ENCODE measurements around the gene ERAP2.
"Not testable (repeated sequence)": the region's sequence is repeated elsewhere in the genome, so short reads cannot be mapped to it uniquely, and the experiment has no call there.

Gene ERAP2

DNA sequence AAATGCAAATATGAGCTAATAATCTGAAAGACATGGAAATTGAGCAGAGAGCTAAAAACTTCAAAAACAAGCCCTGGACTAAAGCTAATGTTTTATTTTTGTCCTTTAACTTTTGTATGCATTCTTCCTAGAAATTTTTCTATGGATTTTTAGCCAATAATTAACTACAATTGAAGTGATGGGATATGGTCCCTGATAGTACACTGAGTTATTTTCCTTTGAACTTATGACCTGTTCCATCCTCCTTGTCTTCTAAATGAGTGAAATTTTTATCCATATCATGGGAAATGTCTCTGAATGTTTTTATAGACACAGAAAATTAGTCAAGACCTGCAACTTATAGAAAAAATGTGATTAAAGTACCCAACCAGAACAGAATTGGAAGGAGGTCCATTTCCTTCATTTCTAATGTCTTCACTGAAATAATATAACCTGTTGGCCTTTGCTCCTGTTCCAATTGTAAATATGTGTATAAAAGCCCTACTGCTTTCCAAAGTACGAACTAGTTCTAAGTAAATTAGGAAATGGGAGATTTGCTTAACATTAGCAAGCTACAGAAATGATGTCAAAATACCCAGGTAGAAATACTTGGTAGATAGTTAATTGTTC is 11.3 kb upstream of the ERAP2 start:
- H3K27me3 ChIP-seq (ENCODE audit: insufficient read depth, low read length): no peaks in the 10 kb centered on the region
- no peak overlapping the region for H3K4me3 ChIP-seq (ENCODE audit: low read length)
- H3K9me3 ChIP-seq (ENCODE audit: insufficient read depth, low read depth, low read length): no peaks in the 10 kb centered on the region
- H3K36me3 ChIP-seq (ENCODE audit: insufficient read depth, low read depth, low read length): no peaks in the 10 kb centered on the region
- no peak overlapping the region for H3K27ac ChIP-seq (ENCODE audit: low read length)
- peaks cover 3% of the 10 kb centered on the region; the same call in 1 of the 2 replicates for H3K4me1 ChIP-seq (ENCODE audit: insufficient read depth, low read length)
- H3K9ac ChIP-seq (ENCODE audit: low read depth, low read length): no peak overlapping the region

DNA sequence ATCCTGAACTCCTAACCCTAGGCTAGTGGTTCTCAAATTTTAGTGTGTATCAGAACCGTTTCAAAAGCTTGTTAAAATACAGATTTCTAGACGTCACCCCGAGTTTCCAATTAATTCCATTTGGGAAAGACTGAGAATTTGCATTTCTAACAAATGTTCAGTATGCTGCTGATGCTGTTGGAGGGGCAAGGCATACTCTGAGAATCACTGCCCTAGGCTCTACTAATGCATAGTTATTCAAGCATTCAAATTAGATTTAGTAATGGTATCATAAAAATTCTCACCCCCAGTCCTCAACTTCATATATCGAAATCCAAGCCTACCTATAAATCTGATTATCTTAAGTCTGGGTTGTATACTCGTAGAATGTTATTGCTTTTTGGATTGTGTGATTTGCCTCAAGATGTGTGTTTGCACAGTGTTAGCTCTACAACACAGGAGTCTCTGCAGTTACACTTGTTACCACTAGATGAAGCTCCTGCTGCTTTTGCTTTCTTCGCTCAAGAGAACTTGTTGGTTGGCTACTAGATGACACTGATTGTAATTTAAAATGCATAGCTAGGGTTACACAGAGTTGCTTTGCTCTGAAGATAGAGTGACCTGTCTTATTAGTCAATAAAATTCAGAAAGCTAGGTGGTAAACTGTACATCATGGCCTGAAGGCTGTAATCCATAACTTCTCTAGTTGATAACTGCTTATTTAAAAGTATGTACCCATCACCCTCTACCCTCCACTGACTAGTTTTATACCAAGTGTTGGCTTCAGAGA is 7.5 kb upstream of the ERAP2 start:
- Histone ChIP-seq H3K27ac (ENCODE audit: low read length) (no peak overlapping the region), H3K4me3 (ENCODE audit: low read length) (no peak overlapping the region), H3K9ac (ENCODE audit: low read depth, low read length) (no peak overlapping the region), H3K4me1 (ENCODE audit: insufficient read depth, low read length) (peaks cover 11% of the 10 kb centered on the region; the same call in 1 of the 2 replicates), H3K9me3 (ENCODE audit: insufficient read depth, low read depth, low read length) (no peaks in the 10 kb centered on the region), H3K27me3 (ENCODE audit: insufficient read depth, low read length) (no peaks in the 10 kb centered on the region), H3K36me3 (ENCODE audit: insufficient read depth, low read depth, low read length) (no peaks in the 10 kb centered on the region)

DNA sequence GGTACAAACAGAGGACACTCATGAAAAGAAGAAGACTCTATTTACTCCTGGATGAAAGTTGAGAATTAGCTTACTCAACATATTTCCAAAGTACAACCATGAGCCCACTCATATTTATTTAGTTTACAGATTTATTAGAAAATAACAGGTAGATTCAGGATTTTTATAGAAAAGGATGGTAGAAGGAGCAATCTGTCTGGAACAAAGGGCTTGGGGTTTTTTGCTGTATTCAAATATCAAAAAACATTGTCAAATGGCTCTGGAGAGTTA is 7.0 kb upstream of the ERAP2 start:
- H3K9me3 ChIP-seq (ENCODE audit: insufficient read depth, low read depth, low read length): no peaks in the 10 kb centered on the region
- H3K27ac ChIP-seq (ENCODE audit: low read length): no peak overlapping the region

GRCh38 chr5:96870094-96871026 is 5.9 kb upstream of the ERAP2 start:
- Histone ChIP-seq H3K9me3 (ENCODE audit: insufficient read depth, low read depth, low read length) (no peaks in the 10 kb centered on the region), H3K4me1 (ENCODE audit: insufficient read depth, low read length) (peaks cover 11% of the 10 kb centered on the region; the same call in 1 of the 2 replicates), H3K27ac (ENCODE audit: low read length) (no peak overlapping the region), H3K36me3 (ENCODE audit: insufficient read depth, low read depth, low read length) (no peaks in the 10 kb centered on the region), H3K9ac (ENCODE audit: low read depth, low read length) (no peak overlapping the region), H3K27me3 (ENCODE audit: insufficient read depth, low read length) (no peaks in the 10 kb centered on the region), H3K4me3 (ENCODE audit: low read length) (no peak overlapping the region)

More for the DNA sequence above, 7.0 kb upstream of the ERAP2 start:
- Histone ChIP-seq H3K36me3 (ENCODE audit: insufficient read depth, low read depth, low read length) (no peaks in the 10 kb centered on the region), H3K4me1 (ENCODE audit: insufficient read depth, low read length) (peaks cover 11% of the 10 kb centered on the region; the same call in 1 of the 2 replicates), H3K27me3 (ENCODE audit: insufficient read depth, low read length) (no peaks in the 10 kb centered on the region), H3K4me3 (ENCODE audit: low read length) (no peak overlapping the region), H3K9ac (ENCODE audit: low read depth, low read length) (no peak overlapping the region)

DNA sequence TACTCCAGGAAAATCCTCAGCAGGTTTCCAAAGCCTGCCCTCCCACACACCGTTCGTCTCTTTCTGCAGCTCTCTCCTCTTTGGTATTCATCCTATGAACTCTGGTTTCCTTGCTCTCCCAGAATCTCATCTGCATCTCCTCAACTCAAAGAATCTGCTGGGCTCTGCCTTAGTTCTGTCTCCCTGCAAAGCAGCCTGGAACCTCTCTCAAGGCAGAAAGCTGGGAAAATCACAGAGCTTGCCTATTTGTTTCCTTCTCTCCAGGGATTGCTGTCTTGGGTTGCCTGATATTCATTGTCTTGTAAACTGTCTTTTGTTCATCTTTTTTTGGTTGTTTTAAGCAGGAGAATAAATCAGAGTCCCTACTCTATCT is 5.3 kb upstream of the ERAP2 start:
- peaks cover 11% of the 10 kb centered on the region; the same call in 1 of the 2 replicates for H3K4me1 ChIP-seq (ENCODE audit: insufficient read depth, low read length)
- no peak overlapping the region for H3K4me3 ChIP-seq (ENCODE audit: low read length)

GRCh38 chr5:96871686-96872085 is 4.6 kb upstream of the ERAP2 start:
- peaks cover 11% of the 10 kb centered on the region; the same call in 1 of the 2 replicates for H3K4me1 ChIP-seq (ENCODE audit: insufficient read depth, low read length)
- no peak overlapping the region for H3K9ac ChIP-seq (ENCODE audit: low read depth, low read length)
- no peaks in the 10 kb centered on the region for H3K36me3 ChIP-seq (ENCODE audit: insufficient read depth, low read depth, low read length)
- no peak overlapping the region for H3K27ac ChIP-seq (ENCODE audit: low read length)
- H3K27me3 ChIP-seq (ENCODE audit: insufficient read depth, low read length): no peaks in the 10 kb centered on the region
- no peaks in the 10 kb centered on the region for H3K9me3 ChIP-seq (ENCODE audit: insufficient read depth, low read depth, low read length)
- H3K4me3 ChIP-seq (ENCODE audit: low read length): no peak overlapping the region

More for the DNA sequence above, 5.3 kb upstream of the ERAP2 start:
- Histone ChIP-seq H3K9ac (ENCODE audit: low read depth, low read length) (peak overlapping the region; percentile 4; the same call in 1 of the 2 replicates), H3K9me3 (ENCODE audit: insufficient read depth, low read depth, low read length) (no peaks in the 10 kb centered on the region), H3K27me3 (ENCODE audit: insufficient read depth, low read length) (no peaks in the 10 kb centered on the region), H3K27ac (ENCODE audit: low read length) (no peak overlapping the region), H3K36me3 (ENCODE audit: insufficient read depth, low read depth, low read length) (no peaks in the 10 kb centered on the region)

GRCh38 chr5:96873449-96873848 is 2.9 kb upstream of the ERAP2 start:
- Histone ChIP-seq H3K36me3 (ENCODE audit: insufficient read depth, low read depth, low read length) (no peaks in the 10 kb centered on the region), H3K27ac (ENCODE audit: low read length) (no peak overlapping the region), H3K9me3 (ENCODE audit: insufficient read depth, low read depth, low read length) (no peaks in the 10 kb centered on the region), H3K27me3 (ENCODE audit: insufficient read depth, low read length) (no peaks in the 10 kb centered on the region), H3K4me3 (ENCODE audit: low read length) (no peak overlapping the region), H3K9ac (ENCODE audit: low read depth, low read length) (no peak overlapping the region), H3K4me1 (ENCODE audit: insufficient read depth, low read length) (peaks cover 11% of the 10 kb centered on the region; the same call in 1 of the 2 replicates)

GRCh38 chr5:96874631-96875030 is 1.7 kb upstream of the ERAP2 start:
- Histone ChIP-seq H3K9ac (ENCODE audit: low read depth, low read length) (no peak overlapping the region), H3K27ac (ENCODE audit: low read length) (no peak overlapping the region), H3K4me3 (ENCODE audit: low read length) (no peak overlapping the region), H3K36me3 (ENCODE audit: insufficient read depth, low read depth, low read length) (no peaks in the 10 kb centered on the region), H3K27me3 (ENCODE audit: insufficient read depth, low read length) (no peaks in the 10 kb centered on the region), H3K4me1 (ENCODE audit: insufficient read depth, low read length) (peaks cover 11% of the 10 kb centered on the region; the same call in 1 of the 2 replicates), H3K9me3 (ENCODE audit: insufficient read depth, low read depth, low read length) (no peaks in the 10 kb centered on the region)

DNA sequence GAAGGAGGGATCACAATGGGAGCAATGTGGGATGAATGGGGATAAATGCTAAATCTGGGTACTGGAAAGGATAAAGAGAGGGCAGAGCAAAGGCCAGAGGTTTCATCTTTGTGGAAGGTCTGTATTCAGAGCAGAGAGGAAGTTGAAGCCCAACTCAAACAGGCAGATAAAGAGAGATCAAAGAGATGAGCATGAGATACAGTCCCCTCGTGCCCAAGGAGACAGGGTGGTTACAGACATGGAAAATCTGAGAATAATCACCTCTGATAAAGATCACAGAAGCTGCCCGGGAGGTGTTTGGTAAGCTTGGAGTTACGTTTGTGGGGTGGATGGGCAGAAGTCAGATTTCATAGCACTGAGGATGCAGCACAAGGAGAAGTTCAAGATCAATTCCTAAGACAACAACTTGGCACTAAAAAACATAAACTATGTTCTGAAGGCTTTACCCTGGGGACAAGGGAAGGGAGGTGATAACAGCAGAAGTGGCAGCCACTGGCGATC is 459 bp upstream of the ERAP2 start:
- Histone ChIP-seq H3K36me3 (ENCODE audit: insufficient read depth, low read depth, low read length) (no peaks in the 10 kb centered on the region), H3K9me3 (ENCODE audit: insufficient read depth, low read depth, low read length) (no peaks in the 10 kb centered on the region), H3K27me3 (ENCODE audit: insufficient read depth, low read length) (no peaks in the 10 kb centered on the region), H3K4me1 (ENCODE audit: insufficient read depth, low read length) (no peaks in the 10 kb centered on the region; the same call in 1 of the 2 replicates), H3K4me3 (ENCODE audit: low read length) (no peak overlapping the region), H3K27ac (ENCODE audit: low read length) (no peak overlapping the region), H3K9ac (ENCODE audit: low read depth, low read length) (no peak overlapping the region)

DNA sequence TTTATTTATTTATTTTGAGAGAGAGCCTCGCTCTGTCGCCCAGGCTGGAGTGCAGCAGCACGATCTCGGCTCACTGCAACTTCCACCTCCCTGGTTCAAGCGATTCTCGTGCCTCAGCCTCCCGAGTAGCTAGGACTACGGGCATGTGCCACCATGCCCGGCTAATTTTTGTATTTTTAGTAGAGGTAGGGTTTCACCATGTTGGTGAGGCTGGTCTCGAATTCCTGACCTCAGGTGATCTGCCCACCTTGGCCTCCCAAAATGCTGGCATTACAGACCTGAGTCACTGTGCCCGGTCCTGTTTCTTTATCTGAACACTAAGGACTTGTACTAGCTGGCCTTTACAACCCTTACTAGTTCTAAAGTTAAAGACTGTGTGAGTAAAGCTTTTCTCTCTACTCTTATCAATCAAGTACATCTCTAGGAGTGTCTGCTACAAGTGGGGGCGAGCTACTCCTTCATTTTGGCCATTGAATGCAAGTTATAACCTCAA is 723 bp downstream of the ERAP2 start:
- H3K9ac ChIP-seq (ENCODE audit: low read depth, low read length); H3K4me1 ChIP-seq (ENCODE audit: insufficient read depth, low read length); H3K27ac ChIP-seq (ENCODE audit: low read length); H3K9me3 ChIP-seq (ENCODE audit: insufficient read depth, low read depth, low read length); H3K4me3 ChIP-seq (ENCODE audit: low read length); H3K27me3 ChIP-seq (ENCODE audit: insufficient read depth, low read length); H3K36me3 ChIP-seq (ENCODE audit: insufficient read depth, low read depth, low read length): not testable (repeated sequence)

- no peaks in the 10 kb centered on the region for H3K36me3 ChIP-seq (ENCODE audit: insufficient read depth, low read depth, low read length)
- no peaks in the 10 kb centered on the region for H3K27me3 ChIP-seq (ENCODE audit: insufficient read depth, low read length)
- no peaks in the 10 kb centered on the region for H3K4me1 ChIP-seq (ENCODE audit: insufficient read depth, low read length)
- H3K4me3 ChIP-seq (ENCODE audit: low read length): no peak overlapping the region
- H3K27ac ChIP-seq (ENCODE audit: low read length): no peak overlapping the region
- no peak overlapping the region for H3K9ac ChIP-seq (ENCODE audit: low read depth, low read length)
- no peaks in the 10 kb centered on the region for H3K9me3 ChIP-seq (ENCODE audit: insufficient read depth, low read depth, low read length)
Observed at GRCh38 chr5:96879665-96880064, 3.4 kb downstream of the ERAP2 start.
